ENCODE measurements around the gene SPATA45. TPM values are rescaled to one million over a fixed set of nuclear protein-coding genes. Genes with fewer than 3 reads are reported as not detected.

SPATA45 gene
- total and polyA plus RNA-seq, 8 donors: 0.34 to 0.89 (median 0.50) TPM; not detected in 2

- H3K36me3 ChIP-seq: peaks cover 0 to 53% of the 10 kb centered on the region in 2 donors
- ATAC-seq: no peak
- intact Hi-C loops (cut with DNase I): no loop called here
These were observed 49.8 kb downstream of the SPATA45 start for GRCh38 chr1:212797681-212798080.

GRCh38 chr1:212794561-212795014, 52.9 kb downstream of the SPATA45 start:
- intact Hi-C loops (cut with DNase I): no loop called here
- no peak for ATAC-seq
- H3K36me3 ChIP-seq: peaks cover 0 to 32% of the 10 kb centered on the region in 2 donors
- H3K27ac ChIP-seq: peak overlapping the region in 1 of 2 donors; percentile 80
- peaks cover 11 to 44% of the 10 kb centered on the region in 2 donors for H3K4me1 ChIP-seq
- DNase-seq: no peak
- H3K27me3 ChIP-seq: no peaks in the 10 kb centered on the region
- H3K9me3 ChIP-seq: no peaks in the 10 kb centered on the region
- H3K4me3 ChIP-seq: peak overlapping the region in 1 of 2 donors; percentile 17
- TF ChIP-seq CTCF (IDR thresholded peaks at IDR 0.05): no peak

More at GRCh38 chr1:212797681-212798080, 49.8 kb downstream of the SPATA45 start:
- no peak for DNase-seq
- H3K27me3 ChIP-seq: no peaks in the 10 kb centered on the region
- no peaks in the 10 kb centered on the region for H3K9me3 ChIP-seq
- H3K4me3 ChIP-seq: no peak overlapping the region
- no peak for TF ChIP-seq CTCF (IDR thresholded peaks at IDR 0.05)
- H3K4me1 ChIP-seq: peaks cover 3 to 24% of the 10 kb centered on the region in 2 donors
- no peak overlapping the region for H3K27ac ChIP-seq

- DNase-seq (no peak), ATAC-seq (no peak)
- no peaks in the 10 kb centered on the region for H3K27me3 ChIP-seq
- H3K4me1 ChIP-seq: peaks cover 11 to 56% of the 10 kb centered on the region in 2 donors
- intact Hi-C loops (cut with DNase I): no loop called here
- peak overlapping the region; percentile 80 to 93 for H3K4me3 ChIP-seq
- H3K27ac ChIP-seq: peak overlapping the region; percentile 95 to 98
- no peaks in the 10 kb centered on the region for H3K9me3 ChIP-seq
- peaks cover 0 to 14% of the 10 kb centered on the region in 2 donors for H3K36me3 ChIP-seq
- TF ChIP-seq CTCF (IDR thresholded peaks at IDR 0.05): no peak
These were observed 55.0 kb downstream of the SPATA45 start for GRCh38 chr1:212792396-212792908.

- intact Hi-C loops (cut with DNase I): no loop called here
- Histone ChIP-seq H3K27ac (peak within 1 kb of the TSS; percentile 95 to 98), H3K27me3 (no peaks in the 10 kb centered on the region), H3K9me3 (no peaks in the 10 kb centered on the region), H3K4me1 (peaks cover 11 to 56% of the 10 kb centered on the region in 2 donors), H3K4me3 (peak within 1 kb of the TSS; percentile 80 to 93), H3K36me3 (peaks cover 0 to 10% of the 10 kb centered on the region in 2 donors)
- no peak for TF ChIP-seq CTCF (IDR thresholded peaks at IDR 0.05)
- DNase-seq (peak; percentile 91 to 95 (median 95)), ATAC-seq (peak; percentile 99)
These were observed 55.6 kb downstream of the SPATA45 start, which contains the start of the genes NSL1 and TATDN3 for GRCh38 chr1:212791676-212792395. TSS of gene NSL1 (minus strand) at chr1:212791777. CDS start at chr1:212791763, 14 bp downstream. TSS of gene TATDN3 (plus strand) at chr1:212791894. CDS start at chr1:212791922, 28 bp downstream.

GRCh38 chr1:212791261-212791675, 56.2 kb downstream of the SPATA45 start:
- no peaks in the 10 kb centered on the region for H3K9me3 ChIP-seq
- no peak for TF ChIP-seq CTCF (IDR thresholded peaks at IDR 0.05)
- DNase-seq (no peak), ATAC-seq (peak; percentile 55)
- H3K27me3 ChIP-seq: no peaks in the 10 kb centered on the region
- intact Hi-C loops (cut with DNase I): no loop called here
- H3K27ac ChIP-seq: peak overlapping the region; percentile 95 to 98
- peaks cover 0 to 10% of the 10 kb centered on the region in 2 donors for H3K36me3 ChIP-seq
- peak overlapping the region; percentile 80 to 93 for H3K4me3 ChIP-seq
- H3K4me1 ChIP-seq: peaks cover 11 to 56% of the 10 kb centered on the region in 2 donors
